Panc1 (cell line): Measurements from ENCODE around the gene EXD3. TPM values are rescaled to one million over a fixed set of nuclear protein-coding genes. Genes with fewer than 3 reads are reported as not detected.

ENCODE experiments used
- ATAC-seq: fragments of 200-7000 bp; cut with Tn5 transposase; 2 replicates; pipeline ENCODE4 v1.9.1; 2020; ENCODE audit warnings: mild to moderate bottlenecking, moderate library complexity
- BruUV-seq: library from RNA; stranded (reverse); fragments of 400-500 nt; replicated peaks from 2 replicates; lab custom pipeline; 2021; lab: Mats Ljungman, UMichigan
- CTCF ChIA-PET: fragments of 300-600 bp; sonication (Branson Sonifier 250); formaldehyde crosslinking; loops from one replicate; lab custom pipeline; 2022; ENCODE audit warnings: antibody characterized with exemption; lab: Charles Lee
- POLR2A ChIA-PET: fragments of 300-600 bp; sonication (Branson Sonifier 250); formaldehyde crosslinking; loops from one replicate; lab custom pipeline; 2022; ENCODE audit warnings: antibody characterized with exemption; lab: Charles Lee
- DNase-seq: peaks from one replicate; pipeline ENCODE4 v3.0.0-alpha.2; 2010; ENCODE audit warnings: low read depth, low spot score
- H3K27ac ChIP-seq: 2 replicates; pipeline ENCODE4 v1.5.1; 2011; ENCODE audit warnings: mild to moderate bottlenecking, low read length, inconsistent platforms
- H3K27me3 ChIP-seq: fragments of 200-500 bp; sonication (Bioruptor generic); 2 replicates; pipeline ENCODE4 v1.6.0; 2014; ENCODE audit warnings: low read length, inconsistent platforms; ENCODE audit not compliant: control insufficient read depth, insufficient read depth
- H3K36me3 ChIP-seq: fragments of 200-500 bp; sonication (Bioruptor generic); 2 replicates; pipeline ENCODE4 v1.5.1; 2014; ENCODE audit warnings: inconsistent platforms, mild to moderate bottlenecking, low read length, moderate library complexity; ENCODE audit not compliant: control insufficient read depth, insufficient read depth
- H3K4me1 ChIP-seq: 2 replicates; pipeline ENCODE4 v1.5.1; 2011; ENCODE audit warnings: inconsistent platforms, mild to moderate bottlenecking, low read length, moderate library complexity; ENCODE audit not compliant: control insufficient read depth, insufficient read depth
- H3K4me3 ChIP-seq, 2 experiments: 2 replicates each; pipeline ENCODE4 v1.5.1; 2011 to 2012; ENCODE audit warnings: low read depth in 2 of 2, low read length in 2 of 2, mild to moderate bottlenecking in 2 of 2, inconsistent platforms in 1 of 2, moderate library complexity in 1 of 2
- H3K9me3 ChIP-seq: fragments of 200-500 bp; sonication (Bioruptor generic); 2 replicates; pipeline ENCODE4 v1.5.1; 2014; ENCODE audit warnings: low read depth, mild to moderate bottlenecking, inconsistent platforms, low read length, moderate library complexity; ENCODE audit not compliant: control insufficient read depth, insufficient read depth
- POLR2AphosphoS5 ChIP-seq: IDR thresholded peaks from 2 replicates; pipeline ENCODE4 v1.6.1; 2012; ENCODE audit warnings: mild to moderate bottlenecking, low read depth, low read length, moderate library complexity
- SIN3A ChIP-seq: IDR thresholded peaks from 2 replicates; pipeline ENCODE4 v1.6.1; 2012; ENCODE audit warnings: low read depth, mild to moderate bottlenecking, low read length, moderate library complexity, borderline replicate concordance; ENCODE audit not compliant: insufficient read depth
- TCF7L2 ChIP-seq: IDR thresholded peaks from 2 replicates; pipeline ENCODE4 v1.6.1; 2011; ENCODE audit warnings: mild to moderate bottlenecking, low read depth, low read length, inconsistent platforms
- in situ Hi-C: cut with HindIII; loops from 2 replicates; pipeline ENCODE4 v1.10.0; 2016; ENCODE audit warnings: low sequenced_read_pairs, low pct_unique_long_range_greater_than_20kb
- intact Hi-C: fragments of 100-400 bp; cut with micrococcal nuclease; formaldehyde crosslinking; loops from one replicate; pipeline ENCODE4 v1.10.0; 2022; ENCODE audit not compliant: unreplicated experiment
- total RNA-seq: library from RNA; stranded (reverse); gene quantifications from one replicate; pipeline ENCODE4 v1.2.1, GENCODE V29; 2021; ENCODE audit not compliant: unreplicated experiment
- TF ChIP-seq, protein P1 (sequence below), 2 experiments: IDR thresholded peaks; 2 replicates each; pipeline ENCODE4 v1.6.1; 2011 to 2012; ENCODE audit warnings: low read depth in 2 of 2, control low read depth in 1 of 2, low read length in 1 of 2, mild to moderate bottlenecking in 1 of 2, moderate library complexity in 1 of 2; ENCODE audit not compliant: insufficient read depth in 1 of 2
- TF ChIP-seq, protein P2 (sequence below): fragments of 450-650 bp; IDR thresholded peaks from 2 replicates; pipeline ENCODE4 v1.5.1; 2017; ENCODE audit warnings: mild to moderate bottlenecking

Gene EXD3
- total RNA-seq, 1 experiment from 2014 or later: 9.2 TPM

DNA sequence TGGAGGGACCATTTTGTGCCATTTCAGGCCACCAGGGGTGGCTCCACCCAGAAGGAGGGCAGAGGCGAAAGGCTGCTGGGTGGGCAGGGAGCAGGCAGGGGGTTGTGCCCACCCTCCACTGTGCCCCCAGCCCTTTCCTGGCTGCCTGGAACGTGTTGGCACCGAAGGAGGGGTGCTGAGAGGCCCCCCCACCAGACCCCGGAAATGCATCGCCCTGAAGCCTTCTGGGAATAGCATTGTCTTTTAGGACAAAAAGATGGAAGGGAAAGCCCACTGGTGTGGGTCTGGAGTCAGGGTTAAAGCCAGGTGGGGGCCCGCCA is 5.3 kb upstream of the EXD3 start:
- no peak overlapping the region for H3K27ac ChIP-seq
- no peaks in the 10 kb centered on the region for H3K9me3 ChIP-seq
- intact Hi-C loops (loop anchor here (10.0 kb wide), 1 partner anchor 133 kb away; no protein-coding TSS in a partner anchor), in situ Hi-C loops (no loop called here)
- DNase-seq: no peak
- POLR2A ChIA-PET: no interaction called here
- no peak for TF ChIP-seq TCF7L2
- TF ChIP-seq, protein P1, sequence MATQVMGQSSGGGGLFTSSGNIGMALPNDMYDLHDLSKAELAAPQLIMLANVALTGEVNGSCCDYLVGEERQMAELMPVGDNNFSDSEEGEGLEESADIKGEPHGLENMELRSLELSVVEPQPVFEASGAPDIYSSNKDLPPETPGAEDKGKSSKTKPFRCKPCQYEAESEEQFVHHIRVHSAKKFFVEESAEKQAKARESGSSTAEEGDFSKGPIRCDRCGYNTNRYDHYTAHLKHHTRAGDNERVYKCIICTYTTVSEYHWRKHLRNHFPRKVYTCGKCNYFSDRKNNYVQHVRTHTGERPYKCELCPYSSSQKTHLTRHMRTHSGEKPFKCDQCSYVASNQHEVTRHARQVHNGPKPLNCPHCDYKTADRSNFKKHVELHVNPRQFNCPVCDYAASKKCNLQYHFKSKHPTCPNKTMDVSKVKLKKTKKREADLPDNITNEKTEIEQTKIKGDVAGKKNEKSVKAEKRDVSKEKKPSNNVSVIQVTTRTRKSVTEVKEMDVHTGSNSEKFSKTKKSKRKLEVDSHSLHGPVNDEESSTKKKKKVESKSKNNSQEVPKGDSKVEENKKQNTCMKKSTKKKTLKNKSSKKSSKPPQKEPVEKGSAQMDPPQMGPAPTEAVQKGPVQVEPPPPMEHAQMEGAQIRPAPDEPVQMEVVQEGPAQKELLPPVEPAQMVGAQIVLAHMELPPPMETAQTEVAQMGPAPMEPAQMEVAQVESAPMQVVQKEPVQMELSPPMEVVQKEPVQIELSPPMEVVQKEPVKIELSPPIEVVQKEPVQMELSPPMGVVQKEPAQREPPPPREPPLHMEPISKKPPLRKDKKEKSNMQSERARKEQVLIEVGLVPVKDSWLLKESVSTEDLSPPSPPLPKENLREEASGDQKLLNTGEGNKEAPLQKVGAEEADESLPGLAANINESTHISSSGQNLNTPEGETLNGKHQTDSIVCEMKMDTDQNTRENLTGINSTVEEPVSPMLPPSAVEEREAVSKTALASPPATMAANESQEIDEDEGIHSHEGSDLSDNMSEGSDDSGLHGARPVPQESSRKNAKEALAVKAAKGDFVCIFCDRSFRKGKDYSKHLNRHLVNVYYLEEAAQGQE (IDR thresholded peaks at IDR 0.05; ENCODE audit: insufficient read depth in 1 of 2, low read depth in 2 of 2, low read length in 1 of 2): no peak
- TF ChIP-seq SIN3A: no peak
- no peak for TF ChIP-seq POLR2AphosphoS5
- TF ChIP-seq, protein P2, sequence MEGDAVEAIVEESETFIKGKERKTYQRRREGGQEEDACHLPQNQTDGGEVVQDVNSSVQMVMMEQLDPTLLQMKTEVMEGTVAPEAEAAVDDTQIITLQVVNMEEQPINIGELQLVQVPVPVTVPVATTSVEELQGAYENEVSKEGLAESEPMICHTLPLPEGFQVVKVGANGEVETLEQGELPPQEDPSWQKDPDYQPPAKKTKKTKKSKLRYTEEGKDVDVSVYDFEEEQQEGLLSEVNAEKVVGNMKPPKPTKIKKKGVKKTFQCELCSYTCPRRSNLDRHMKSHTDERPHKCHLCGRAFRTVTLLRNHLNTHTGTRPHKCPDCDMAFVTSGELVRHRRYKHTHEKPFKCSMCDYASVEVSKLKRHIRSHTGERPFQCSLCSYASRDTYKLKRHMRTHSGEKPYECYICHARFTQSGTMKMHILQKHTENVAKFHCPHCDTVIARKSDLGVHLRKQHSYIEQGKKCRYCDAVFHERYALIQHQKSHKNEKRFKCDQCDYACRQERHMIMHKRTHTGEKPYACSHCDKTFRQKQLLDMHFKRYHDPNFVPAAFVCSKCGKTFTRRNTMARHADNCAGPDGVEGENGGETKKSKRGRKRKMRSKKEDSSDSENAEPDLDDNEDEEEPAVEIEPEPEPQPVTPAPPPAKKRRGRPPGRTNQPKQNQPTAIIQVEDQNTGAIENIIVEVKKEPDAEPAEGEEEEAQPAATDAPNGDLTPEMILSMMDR: no peak; the same call in 1 of the 2 replicates
- BruUV-seq: no TSS peak
- no peaks in the 10 kb centered on the region for H3K27me3 ChIP-seq
- ATAC-seq: no peak
- no peak overlapping the region for H3K4me3 ChIP-seq
- CTCF ChIA-PET: no interaction called here
- H3K4me1 ChIP-seq: peaks cover 7% of the 10 kb centered on the region
- no peaks in the 10 kb centered on the region for H3K36me3 ChIP-seq

DNA sequence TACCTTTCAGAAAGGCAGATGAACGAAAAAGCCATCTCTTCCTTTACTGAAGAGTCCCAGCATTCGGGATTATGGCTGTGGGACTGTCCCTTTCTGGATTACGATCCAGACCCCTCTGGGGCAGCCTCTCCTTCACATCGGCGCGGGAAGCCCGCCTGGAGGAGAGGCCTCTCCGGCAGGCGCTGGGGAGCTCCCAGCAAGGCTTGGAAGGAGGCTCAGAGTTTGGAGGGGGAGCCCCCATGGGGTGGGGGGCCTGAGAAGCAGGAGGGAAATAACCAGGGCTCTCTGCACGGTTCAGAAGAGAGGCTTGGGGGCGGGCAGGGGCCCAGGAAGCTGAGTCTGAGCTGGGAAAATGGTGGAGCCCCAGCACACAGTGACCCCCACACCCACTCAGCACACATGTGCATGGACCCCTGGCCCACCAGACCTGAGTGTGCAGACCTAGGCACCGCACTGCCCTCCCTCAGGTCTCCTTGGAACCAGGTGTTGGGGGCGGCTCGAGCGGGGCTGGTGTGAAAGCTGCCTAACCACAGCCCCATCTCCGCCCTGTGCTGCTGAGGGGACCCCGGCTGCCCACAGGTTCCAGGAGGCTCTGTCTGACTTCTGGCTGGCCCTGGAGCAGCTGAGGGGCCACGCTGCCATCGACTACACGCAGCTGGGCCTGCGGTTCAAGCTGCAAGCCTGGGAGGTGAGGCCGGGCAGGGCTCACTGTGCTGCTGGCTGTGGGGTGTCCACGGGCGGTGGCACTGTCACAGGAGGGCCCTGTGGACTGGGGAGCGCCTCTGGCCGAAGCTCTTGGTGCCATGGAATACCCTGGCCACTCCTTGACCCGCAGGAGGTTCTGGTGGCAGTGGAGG is 4.7 kb upstream of the EXD3 start:
- intact Hi-C loops (loop anchor here (10.0 kb wide), 1 partner anchor 133 kb away; no protein-coding TSS in a partner anchor), in situ Hi-C loops (no loop called here)
- no peak for ATAC-seq
- no peaks in the 10 kb centered on the region for H3K27me3 ChIP-seq
- H3K36me3 ChIP-seq: peaks cover under 1% of the 10 kb centered on the region; the same call in 1 of the 2 replicates
- H3K9me3 ChIP-seq: no peaks in the 10 kb centered on the region
- H3K27ac ChIP-seq: no peak overlapping the region
- H3K4me1 ChIP-seq: peaks cover 7% of the 10 kb centered on the region
- no TSS peak for BruUV-seq
- TF ChIP-seq, protein P1 (IDR thresholded peaks at IDR 0.05; ENCODE audit: insufficient read depth in 1 of 2, low read depth in 2 of 2, low read length in 1 of 2): no peak
- POLR2A ChIA-PET: no interaction called here
- no peak overlapping the region for H3K4me3 ChIP-seq
- DNase-seq: no peak
- CTCF ChIA-PET: interaction anchor here (0.5 kb wide), 1 partner anchor 14 kb away, joined by 6 read pairs; no protein-coding TSS in a partner anchor
